Measurements from ENCODE around the gene KIFAP3.
"Not testable (repeated sequence)": the region's sequence is repeated elsewhere in the genome, so short reads cannot be mapped to it uniquely, and the experiment has no call there.

Gene KIFAP3

GRCh38 chr1:169892176-169892926 lies 182.1 kb downstream of the KIFAP3 start:
- in situ Hi-C loops (cut with HindIII; ENCODE audit: low sequenced_read_pairs), result no loop called here

- in situ Hi-C loops (cut with HindIII; ENCODE audit: low sequenced_read_pairs), result no loop called here
These were observed 183.0 kb downstream of the KIFAP3 start for GRCh38 chr1:169891539-169891885.

GRCh38 chr1:169890761-169891538 lies 183.5 kb downstream of the KIFAP3 start:
- in situ Hi-C loops (cut with HindIII; ENCODE audit: low sequenced_read_pairs), result no loop called here

- in situ Hi-C loops (cut with HindIII; ENCODE audit: low sequenced_read_pairs), result no loop called here
These were observed 184.6 kb downstream of the KIFAP3 start for GRCh38 chr1:169889871-169890270.

- in situ Hi-C loops (cut with HindIII; ENCODE audit: low sequenced_read_pairs), result no loop called here
These were observed 187.6 kb downstream of the KIFAP3 start for GRCh38 chr1:169886931-169887330.

- in situ Hi-C loops (cut with HindIII; ENCODE audit: low sequenced_read_pairs), result no loop called here
These were observed 188.1 kb downstream of the KIFAP3 start for GRCh38 chr1:169886422-169886821.

- in situ Hi-C loops (cut with HindIII; ENCODE audit: low sequenced_read_pairs), result no loop called here
These were observed 189.3 kb downstream of the KIFAP3 start for GRCh38 chr1:169885207-169885606.

- in situ Hi-C loops (cut with HindIII; ENCODE audit: low sequenced_read_pairs), result no loop called here
These were observed 189.9 kb downstream of the KIFAP3 start for GRCh38 chr1:169884634-169885033.

- in situ Hi-C loops (cut with HindIII; ENCODE audit: low sequenced_read_pairs), result no loop called here
These were observed 192.4 kb downstream of the KIFAP3 start for GRCh38 chr1:169882039-169882511.

GRCh38 chr1:169879034-169879840 lies 195.3 kb downstream of the KIFAP3 start:
- in situ Hi-C loops (cut with HindIII; ENCODE audit: low sequenced_read_pairs), result no loop called here

- in situ Hi-C loops (cut with HindIII; ENCODE audit: low sequenced_read_pairs), result no loop called here
These were observed 196.0 kb downstream of the KIFAP3 start for GRCh38 chr1:169878498-169878897.

GRCh38 chr1:169877800-169878491 lies 196.5 kb downstream of the KIFAP3 start:
- in situ Hi-C loops (cut with HindIII; ENCODE audit: low sequenced_read_pairs), result no loop called here

- in situ Hi-C loops (cut with HindIII; ENCODE audit: low sequenced_read_pairs), result no loop called here
These were observed 200.3 kb downstream of the KIFAP3 start for GRCh38 chr1:169874229-169874628.

GRCh38 chr1:169873582-169874199 lies 200.8 kb downstream of the KIFAP3 start:
- in situ Hi-C loops (cut with HindIII; ENCODE audit: low sequenced_read_pairs), result no loop called here

GRCh38 chr1:169872906-169873305 lies 201.6 kb downstream of the KIFAP3 start:
- in situ Hi-C loops (cut with HindIII; ENCODE audit: low sequenced_read_pairs), result no loop called here

GRCh38 chr1:169871988-169872387 lies 202.5 kb downstream of the KIFAP3 start:
- in situ Hi-C loops (cut with HindIII; ENCODE audit: low sequenced_read_pairs), result not testable (repeated sequence)

Measured in DLD1 (cell line).